Endometrial microvascular endothelial cells (primary cell): ENCODE data around the gene PPIP5K2. TPM values are rescaled to one million over a fixed set of nuclear protein-coding genes. Genes with fewer than 3 reads are reported as not detected.
"Not testable (repeated sequence)": the region's sequence is repeated elsewhere in the genome, so short reads cannot be mapped to it uniquely, and the experiment has no call there.

ENCODE experiments used
- in situ Hi-C: cut with HindIII; loops from 2 replicates; pipeline ENCODE4 v1.10.0; 2017; ENCODE audit warnings: low sequenced_read_pairs, low pct_unique_long_range_greater_than_20kb; ENCODE audit errors: inconsistent ontology term
- total RNA-seq: library from RNA; depleted of rRNA; stranded (reverse); fragments of >200 nt; gene quantifications from one replicate; pipeline ENCODE4 v1.2.3, GENCODE V29; 2015; ENCODE audit errors: inconsistent ontology term

Gene PPIP5K2
- total RNA-seq, result 30.0 TPM

DNA sequence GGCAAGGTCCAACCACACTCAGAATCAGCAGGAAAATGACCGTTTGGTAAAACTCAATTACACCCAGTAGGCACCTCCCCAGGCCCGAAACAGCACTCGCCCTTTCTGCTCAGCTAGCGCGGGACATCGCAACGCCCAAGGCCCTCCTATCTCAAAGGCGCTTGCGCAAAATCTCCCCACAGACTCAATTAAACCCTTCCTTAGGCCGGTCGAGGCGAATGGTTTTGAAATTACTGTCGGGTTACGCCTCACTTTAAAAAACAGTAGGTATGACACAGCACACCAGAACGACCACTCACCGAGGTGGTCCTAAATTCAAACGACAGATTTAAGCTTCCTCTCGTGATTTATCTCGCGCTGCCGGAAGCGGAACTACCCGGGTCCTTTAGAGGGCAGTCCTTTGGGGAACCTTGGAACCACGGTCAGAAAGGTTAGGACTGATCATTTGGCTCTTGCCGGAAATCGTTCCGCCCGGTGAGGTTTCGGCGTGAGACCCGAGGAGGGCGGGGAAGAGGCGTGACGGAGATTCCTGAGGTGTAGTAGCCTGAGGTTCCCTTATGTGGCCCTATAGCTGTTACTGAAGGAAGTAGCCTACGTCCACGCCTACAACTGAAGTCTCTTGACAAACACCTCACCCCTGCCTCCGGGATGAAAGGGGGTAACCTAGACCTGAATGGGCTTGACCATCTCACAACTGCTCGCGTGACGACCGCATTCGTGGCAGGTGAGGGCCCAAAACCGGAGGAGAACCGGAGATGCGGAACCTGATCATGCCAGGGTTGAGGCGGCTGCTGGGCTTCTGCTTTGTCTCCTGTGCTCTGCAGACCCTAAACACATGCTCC, at the start of gene PPIP5K2, which contains the start of gene GIN1:
Gene PPIP5K2 (plus strand): TSS at position 537 of the 842 bp plus-strand sequence. CDS start 9,289 bp downstream, outside the sequence.
Gene GIN1 (minus strand): TSS at position 374 of the 842 bp plus-strand sequence. CDS start 11,431 bp downstream, outside the sequence.
- in situ Hi-C loops, result no loop called here

DNA sequence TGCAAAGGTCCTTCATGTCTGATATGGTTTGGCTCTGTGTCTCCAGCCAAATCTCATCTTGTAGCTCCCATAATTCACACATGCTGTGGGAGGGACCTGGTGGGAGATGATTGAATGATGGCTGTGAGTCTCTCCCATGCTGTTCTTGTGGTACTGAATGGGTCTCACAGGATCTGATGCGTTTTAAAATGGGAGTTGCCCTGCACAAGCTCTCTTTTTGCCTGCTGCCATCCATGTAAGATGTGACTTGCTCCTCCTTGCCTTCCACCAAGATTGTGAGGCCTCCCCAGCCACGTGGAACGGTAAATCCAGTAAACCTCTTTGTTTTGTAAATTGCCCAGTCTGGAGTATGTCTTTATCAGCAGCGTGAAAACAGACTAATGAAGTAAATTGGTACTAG, 46.6 kb upstream of the PPIP5K2 start:
- in situ Hi-C loops, result not testable (repeated sequence)

DNA sequence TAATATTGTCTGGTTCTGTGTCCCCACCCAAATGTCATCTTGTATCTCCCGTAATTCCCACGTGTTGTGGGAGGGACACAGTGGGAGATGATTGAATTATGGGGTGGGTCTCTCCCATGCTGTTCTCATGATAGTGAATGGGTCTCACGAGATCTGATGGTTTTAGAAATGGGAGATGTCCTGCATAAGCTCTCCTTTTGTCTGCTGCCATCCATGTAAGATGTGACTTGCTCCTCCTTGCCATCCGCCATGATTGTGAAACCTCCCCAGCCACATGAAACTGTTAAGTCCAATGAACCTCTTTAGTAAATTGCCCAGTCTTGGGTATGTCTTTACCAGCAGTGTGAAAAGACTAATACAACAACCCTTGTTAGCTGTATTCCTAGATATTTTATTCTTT, 44.7 kb upstream of the PPIP5K2 start:
- in situ Hi-C loops, result no loop called here

DNA sequence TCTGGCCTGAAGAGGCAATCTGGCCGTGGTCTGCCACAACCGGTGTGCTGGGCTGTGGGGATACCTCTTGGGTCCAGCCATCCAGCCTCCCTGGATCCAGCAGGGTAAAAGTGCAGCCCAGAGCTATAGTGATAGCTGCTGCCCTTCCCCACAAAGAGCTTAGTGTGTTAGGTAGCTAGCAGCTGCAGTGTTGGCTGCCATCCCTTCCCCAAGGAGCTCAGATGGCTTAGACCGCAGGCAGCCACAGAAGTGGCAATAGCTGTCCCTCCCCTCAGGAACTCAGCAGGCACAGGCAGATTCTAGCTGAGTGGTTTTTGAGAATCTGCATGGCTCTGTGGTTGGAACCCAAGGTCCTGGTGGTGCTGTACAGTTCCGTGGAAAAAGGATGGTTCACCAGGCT, 40.3 kb upstream of the PPIP5K2 start:
- in situ Hi-C loops, result no loop called here

DNA sequence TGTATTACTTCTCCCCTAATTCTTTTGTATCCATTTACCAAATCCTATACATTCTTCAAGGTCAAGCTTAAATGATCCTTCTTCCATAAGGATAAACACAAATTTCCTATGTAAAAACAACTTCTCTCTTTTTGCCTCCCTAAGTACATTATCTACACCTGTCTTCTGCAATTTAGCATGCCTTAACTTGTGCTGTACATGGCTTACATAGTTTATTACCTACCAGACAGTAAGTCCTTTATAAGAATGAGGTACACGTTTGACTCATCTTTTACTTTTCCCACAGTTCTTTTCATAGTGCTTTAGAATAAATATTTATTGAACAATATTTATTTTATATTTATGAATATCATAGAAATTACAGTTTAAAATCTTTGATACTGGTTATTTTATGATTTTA, 33.6 kb upstream of the PPIP5K2 start:
- in situ Hi-C loops, result no loop called here

DNA sequence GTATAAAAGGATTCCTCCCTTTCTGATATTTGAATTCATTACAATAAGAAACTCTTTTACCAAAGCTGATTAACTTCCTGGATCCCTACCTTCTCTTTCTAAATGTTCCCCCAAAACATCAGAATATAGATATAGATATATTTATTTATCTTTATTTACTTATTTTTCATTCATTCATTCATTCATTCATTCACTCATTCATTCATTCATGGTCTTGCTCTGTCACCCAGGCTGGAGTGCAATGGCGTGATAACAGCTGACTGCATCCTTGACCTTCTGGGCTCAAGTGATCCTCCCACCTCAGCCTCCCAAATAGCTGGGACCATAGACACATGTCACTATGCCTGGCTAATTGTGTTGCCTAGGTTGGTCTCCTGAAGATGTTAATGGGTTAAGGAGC, 30.8 kb upstream of the PPIP5K2 start:
- in situ Hi-C loops, result no loop called here

DNA sequence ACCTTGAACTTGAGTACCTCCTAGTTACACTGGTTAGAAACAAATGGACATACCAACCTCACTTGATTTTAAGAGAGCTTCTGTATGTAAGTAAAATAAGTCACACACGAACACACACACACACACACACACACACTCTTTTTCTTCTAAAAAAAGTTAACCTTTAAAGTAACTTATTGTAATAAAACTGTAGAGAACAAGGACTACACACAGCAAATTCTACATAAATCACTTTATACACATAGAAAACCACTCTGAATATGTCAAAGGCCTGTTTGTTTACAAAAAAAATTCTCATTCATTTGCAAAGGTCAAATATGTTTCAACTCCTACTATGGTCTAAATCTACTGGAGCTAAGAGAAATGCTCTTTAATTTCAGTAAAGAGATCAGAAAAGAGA, 29.3 kb upstream of the PPIP5K2 start:
- in situ Hi-C loops, result no loop called here

DNA sequence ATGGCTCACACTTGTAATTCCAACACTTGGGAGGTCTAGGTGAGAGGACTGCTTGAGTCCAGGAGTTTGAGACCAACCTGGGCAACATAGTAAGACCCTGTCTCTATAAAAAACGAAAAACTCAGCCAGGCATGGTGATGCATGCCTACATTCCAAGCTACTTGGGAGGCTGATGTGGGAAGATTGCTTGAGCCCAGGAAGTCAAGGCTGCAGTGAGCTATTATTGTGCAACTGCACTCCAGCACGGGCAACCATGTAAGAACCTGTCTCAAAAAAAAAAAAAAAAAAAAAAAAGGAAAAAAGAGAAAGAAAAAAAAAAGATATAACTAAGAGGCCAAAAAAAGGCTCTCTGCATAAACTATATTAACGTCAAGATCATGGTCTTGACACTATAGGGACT, 27.4 kb upstream of the PPIP5K2 start:
- in situ Hi-C loops, result no loop called here

DNA sequence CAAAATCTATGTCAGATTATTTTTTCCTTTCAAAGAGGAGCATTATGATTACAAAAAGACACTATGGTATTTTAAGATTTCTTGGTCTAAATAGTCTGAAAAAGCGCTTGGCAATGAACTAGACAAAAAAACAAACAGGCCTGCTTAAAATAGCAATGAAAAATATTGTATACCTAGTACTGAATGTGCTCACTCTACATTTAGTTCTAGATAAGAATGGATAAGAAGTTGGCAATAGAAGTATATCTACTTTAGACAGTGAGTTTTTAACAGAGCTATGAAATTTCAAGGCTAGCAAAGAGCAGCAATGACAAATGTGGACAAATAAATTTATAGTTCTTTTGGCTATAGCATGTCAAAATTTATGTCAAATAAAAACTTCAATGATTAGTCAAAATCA, 26.4 kb upstream of the PPIP5K2 start:
- in situ Hi-C loops, result no loop called here

DNA sequence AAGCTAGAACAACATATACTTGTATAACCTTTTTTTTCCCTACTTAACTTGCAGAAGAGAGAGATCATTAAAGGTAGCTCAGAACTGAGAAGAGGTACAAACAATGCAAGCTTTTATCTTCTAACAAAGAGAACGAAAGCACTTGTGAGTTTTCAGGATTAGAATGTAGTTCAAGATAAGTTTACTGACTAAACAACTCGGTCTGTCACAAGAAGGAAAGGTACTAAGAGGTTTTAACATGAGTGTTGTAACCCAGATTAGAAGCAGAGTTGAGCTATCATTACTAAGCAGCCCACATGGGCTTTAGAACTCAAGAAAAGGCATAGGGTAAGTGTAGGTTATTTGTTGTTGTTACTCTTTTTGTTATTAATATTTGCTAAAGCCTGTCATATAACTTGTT, 25.4 kb upstream of the PPIP5K2 start:
- in situ Hi-C loops, result no loop called here

DNA sequence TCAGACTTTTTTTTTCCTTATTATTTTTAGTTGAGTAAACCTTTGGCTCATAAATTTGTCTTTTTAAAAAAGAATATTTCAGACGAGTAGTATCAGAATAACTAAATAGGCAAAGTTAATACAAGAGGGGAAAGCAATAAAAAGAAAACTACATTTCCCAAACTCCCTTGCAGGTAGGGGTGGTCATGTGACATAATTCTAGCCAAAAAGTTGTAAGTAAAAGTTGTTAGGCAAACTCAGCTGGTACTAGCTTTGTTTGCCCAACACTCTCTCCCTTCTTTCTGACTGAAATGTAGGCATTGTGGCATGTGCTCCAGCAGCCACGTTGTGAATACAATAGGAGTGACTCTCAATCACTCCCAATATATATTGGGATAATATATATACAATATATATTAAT, 21.1 kb upstream of the PPIP5K2 start:
- in situ Hi-C loops, result no loop called here

DNA sequence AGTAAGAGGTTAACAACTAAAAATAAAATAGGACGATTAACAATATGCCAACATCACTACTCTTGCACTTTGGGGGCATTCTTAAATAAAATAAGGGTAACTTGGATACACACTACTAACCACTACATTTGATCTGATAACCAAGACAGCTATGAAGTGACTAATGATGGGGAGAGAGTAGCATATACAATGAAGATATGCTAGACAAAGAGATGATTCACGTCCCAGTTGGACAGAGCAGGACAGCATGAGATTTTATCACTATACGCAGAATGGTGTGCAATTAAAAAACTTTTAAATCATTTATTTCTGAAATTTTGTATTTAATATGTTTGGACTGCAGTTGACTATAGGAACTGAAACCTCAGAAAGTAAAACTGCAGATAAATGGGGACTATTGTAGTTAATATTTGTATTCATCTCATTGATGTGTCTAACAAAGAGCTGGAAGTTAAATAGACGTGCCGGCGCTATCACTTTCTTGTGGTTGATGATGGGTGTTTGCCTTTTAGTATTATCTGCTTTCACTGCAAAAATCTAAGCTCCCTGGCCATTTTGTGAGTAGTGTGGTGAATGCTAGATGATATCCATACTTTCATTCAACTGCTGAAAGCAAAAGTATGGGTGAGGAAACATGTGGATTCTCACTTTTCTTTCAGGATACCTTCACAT, 18.9 kb upstream of the PPIP5K2 start:
- in situ Hi-C loops, result no loop called here

DNA sequence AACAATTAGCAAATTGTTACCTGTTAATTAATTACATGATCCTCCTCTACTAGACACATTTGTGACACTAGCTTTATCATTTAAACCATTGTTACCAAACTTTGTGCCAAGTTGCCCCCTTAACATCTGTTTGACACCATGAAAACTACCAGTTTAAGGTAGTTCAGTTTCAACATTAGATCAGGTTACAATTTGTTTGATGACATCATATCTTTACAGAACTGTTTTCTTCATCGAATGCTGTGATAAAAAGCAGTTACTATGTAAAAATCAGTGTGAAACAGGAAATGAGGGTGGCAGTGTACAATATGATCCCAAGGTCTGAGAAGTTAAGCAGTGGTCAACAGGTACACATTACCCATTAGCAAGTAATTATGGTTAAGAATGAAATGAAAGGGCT, 17.9 kb upstream of the PPIP5K2 start:
- in situ Hi-C loops, result no loop called here

DNA sequence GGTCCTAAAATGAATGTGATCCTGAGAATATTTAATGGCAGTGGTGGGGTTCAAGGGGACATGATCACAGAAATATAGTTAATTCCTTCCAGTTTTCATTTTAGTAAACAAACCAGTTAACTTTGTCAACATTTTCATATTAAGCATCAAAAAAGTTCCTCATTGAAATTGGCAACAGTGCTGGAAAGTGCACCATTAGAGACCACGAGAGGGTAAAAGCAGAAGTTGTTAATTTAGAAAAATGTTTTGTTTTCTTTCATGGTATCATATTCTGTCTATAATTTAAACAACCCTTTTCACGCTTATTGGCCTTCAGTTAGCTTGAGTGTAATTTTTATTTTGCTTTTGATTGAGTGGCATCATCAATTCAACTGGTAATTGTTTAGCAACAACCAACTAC, 12.0 kb upstream of the PPIP5K2 start:
- in situ Hi-C loops, result no loop called here

DNA sequence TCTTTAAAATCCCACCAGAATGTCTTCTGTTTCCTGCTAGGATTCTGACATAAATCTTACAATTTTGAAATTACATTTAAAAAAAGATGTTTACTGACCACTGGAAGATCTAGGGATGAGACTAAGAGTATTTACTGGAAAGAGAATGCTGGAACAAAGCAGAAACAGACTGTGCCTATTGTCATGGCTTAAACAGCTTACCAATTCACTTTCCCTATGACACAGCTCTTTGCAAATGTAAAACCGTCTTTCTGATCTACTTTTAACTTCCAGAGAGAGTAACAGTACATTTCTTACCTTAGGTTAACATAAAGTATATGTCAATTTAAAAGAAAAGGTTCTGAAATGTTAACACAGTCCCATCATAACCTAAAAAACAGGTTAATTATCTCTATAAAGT, 10.8 kb upstream of the PPIP5K2 start:
- in situ Hi-C loops, result no loop called here

DNA sequence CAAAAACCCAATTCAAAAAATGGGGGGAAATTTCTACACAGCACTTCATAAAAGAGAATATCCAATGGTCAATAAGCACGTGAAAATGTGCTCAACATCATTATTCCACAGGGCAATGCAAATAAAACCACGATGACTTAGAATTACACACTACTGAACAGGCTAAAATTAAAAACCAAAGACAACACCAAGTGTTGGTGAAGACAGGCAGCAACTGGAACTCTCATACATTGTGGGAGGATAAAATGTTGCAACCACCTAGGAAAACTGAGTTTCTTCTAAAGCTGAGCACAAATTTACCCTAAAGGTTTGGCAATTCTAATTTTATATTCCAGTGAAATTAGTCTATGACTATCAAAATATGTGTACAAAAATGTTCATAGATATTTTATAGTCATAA, 9.7 kb upstream of the PPIP5K2 start:
- in situ Hi-C loops, result no loop called here

DNA sequence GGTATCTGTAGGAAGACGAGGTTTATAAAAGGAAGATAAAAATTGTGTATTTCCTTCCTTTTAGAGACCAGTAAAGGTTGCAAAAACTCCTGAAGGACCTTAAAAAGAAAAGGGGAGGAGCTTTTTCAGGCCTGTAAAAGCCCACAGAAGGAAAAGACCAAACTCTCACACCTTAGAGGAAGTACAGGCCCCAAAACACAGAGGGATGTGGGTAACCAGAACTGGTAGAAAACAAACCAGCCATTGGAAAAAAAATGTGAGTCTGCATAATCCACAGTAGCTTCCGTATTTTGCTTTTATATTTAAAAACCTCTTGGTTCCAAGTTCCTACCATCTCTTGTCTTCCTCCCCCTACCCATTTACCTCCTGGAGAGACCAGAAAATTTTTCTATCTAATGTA, 8.6 kb upstream of the PPIP5K2 start:
- in situ Hi-C loops, result no loop called here

DNA sequence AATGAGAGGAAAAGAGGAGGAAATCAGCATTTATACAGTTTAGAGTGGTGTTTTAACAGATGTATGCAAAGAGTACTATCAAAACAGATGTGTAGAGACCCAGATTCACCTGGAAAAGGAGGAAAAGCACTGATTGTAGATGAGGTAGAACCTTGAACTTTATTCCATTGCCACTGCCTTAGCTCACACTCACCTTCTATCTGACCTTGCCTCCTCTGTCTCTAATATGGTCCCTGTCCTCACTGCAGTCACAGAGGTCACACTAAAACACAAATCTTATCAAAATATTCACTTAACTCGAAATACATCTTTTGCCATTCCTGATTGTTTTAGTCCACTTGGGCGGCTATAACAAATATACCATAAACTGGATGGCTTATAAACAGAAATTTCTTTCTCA, 7.2 kb upstream of the PPIP5K2 start:
- in situ Hi-C loops, result no loop called here

DNA sequence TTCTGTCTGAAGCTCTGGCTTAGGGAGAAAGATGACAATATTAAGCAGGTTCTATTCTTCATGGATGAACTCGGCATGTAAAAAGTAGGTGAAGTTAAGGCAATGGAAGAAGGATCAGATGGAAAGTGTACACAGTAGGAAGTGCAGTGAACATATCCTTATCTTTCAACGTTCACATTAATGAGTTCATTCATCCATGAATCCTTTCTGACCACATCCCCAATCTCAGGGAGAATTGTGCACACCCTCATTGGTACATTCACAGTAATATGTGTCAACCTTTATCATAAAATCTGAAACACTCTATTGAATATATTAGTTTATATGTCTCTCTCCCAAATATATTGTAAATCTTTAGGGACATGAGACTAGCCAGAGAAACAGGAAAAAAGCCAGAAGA, 5.7 kb upstream of the PPIP5K2 start:
- in situ Hi-C loops, result no loop called here

DNA sequence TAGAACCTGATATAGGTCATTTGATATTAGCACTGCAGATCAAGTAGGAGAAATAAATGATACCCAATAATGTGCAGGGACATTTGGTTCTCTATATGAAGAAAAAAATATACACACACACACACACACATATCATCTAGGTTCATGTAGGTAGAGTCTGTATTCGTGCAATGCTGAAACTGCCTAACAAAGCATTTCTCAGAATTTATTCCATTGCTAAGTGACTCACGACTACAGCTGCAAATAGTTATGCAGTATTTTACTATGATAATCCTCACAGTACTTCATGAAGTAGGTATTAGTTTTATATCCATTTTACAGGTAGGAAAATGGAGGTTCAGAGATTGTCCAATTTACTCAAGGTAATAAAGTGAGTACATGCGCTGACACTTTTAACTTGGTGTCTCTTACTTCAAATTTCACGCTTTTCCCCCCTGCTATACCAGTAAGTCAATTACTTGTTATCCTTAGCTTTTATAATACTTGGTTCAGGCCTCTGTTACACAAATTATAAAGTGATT, 2.6 kb upstream of the PPIP5K2 start:
- in situ Hi-C loops, result no loop called here
